ENCODE data around the gene TMEM178B. TPM values are rescaled to one million over a fixed set of nuclear protein-coding genes. Genes with fewer than 3 reads are reported as not detected.

The TMEM178B gene
- total and polyA plus RNA-seq, 12 donors: 1.2 to 54.6 (median 25.7) TPM

GRCh38 chr7:141071260-141071854 is 2.5 kb upstream of the TMEM178B start:
- H3K36me3 ChIP-seq: no peaks in the 10 kb centered on the region
- peak in 4 of 9 donors; percentile 24 to 40 (median 36) for TF ChIP-seq CTCF (IDR thresholded peaks at IDR 0.05)
- peak; percentile 37 to 40 for DNase-seq
- peak overlapping the region; percentile 16 to 67 (median 60) for H3K4me3 ChIP-seq
- WGBS, 2 donors: 1 to 2% methylated on average over 30 of the region's 30 CpGs
- peaks cover 0 to 74% (median 50%) of the 10 kb centered on the region in 7 donors for H3K27me3 ChIP-seq
- H3K9me3 ChIP-seq: no peaks in the 10 kb centered on the region
- ATAC-seq: peak in 7 of 8 donors; percentile 2 to 63 (median 32)
- intact Hi-C loops (cut with DNase I): loop anchor here in 5 of 10 donors (5.0 to 10.0 kb wide), 4 partner anchors 143 to 463 kb away; no protein-coding TSS in a partner anchor
- H3K4me1 ChIP-seq: peaks cover 0 to 40% (median 33%) of the 10 kb centered on the region in 9 donors
- peak overlapping the region in 3 of 10 donors; percentile 60 to 66 (median 60) for H3K27ac ChIP-seq

DNA sequence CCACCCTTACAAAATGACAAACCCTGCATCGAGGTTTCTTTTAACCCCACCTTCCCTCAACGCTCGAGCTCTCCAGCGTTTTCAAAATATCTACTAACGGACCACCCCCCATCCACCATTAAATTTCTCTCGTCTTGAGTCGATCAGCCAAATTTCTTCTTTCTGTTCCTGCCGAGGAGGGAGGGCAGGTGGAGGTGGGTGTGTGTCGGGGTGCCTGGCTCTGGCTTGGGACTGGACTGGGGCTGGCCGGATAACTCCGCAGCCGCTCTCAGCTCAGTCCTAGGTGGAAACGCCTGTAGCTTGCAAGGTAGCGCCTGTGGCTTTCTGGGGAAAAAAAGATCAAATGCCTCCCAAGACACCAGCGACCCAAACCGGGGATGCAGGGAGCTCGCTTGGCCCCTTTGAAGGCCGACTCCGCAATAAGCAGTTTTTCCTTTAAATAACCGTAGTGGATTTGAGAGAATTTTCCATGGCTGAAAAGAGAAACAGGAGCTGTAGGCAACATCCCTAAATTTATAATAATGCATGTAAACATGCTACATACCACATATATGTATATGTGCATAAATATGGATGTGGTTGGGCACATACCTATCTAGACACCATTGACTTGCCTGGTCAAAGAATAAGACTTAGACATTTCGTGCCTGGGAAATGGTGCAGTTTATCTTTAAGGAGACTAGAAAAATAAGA is 1.9 kb upstream of the TMEM178B start:
- H3K9me3 ChIP-seq: no peaks in the 10 kb centered on the region
- peak in 4 of 8 donors; percentile 36 to 56 (median 46) for ATAC-seq
- H3K4me3 ChIP-seq: peak overlapping the region; percentile 16 to 67 (median 60)
- no peaks in the 10 kb centered on the region for H3K36me3 ChIP-seq
- 3% methylated on average over 21 of the region's 21 CpGs for WGBS, 2 donors
- no peak for DNase-seq
- peaks cover 0 to 80% (median 50%) of the 10 kb centered on the region in 7 donors for H3K27me3 ChIP-seq
- peaks cover 0 to 40% (median 33%) of the 10 kb centered on the region in 9 donors for H3K4me1 ChIP-seq
- intact Hi-C loops (cut with DNase I): loop anchor here in 5 of 10 donors (5.0 to 10.0 kb wide), 4 partner anchors 143 to 463 kb away; no protein-coding TSS in a partner anchor
- peak overlapping the region in 3 of 10 donors; percentile 60 to 66 (median 60) for H3K27ac ChIP-seq
- TF ChIP-seq CTCF (IDR thresholded peaks at IDR 0.05): no peak

GRCh38 chr7:141072548-141073172 is 1.2 kb upstream of the TMEM178B start:
- Histone ChIP-seq H3K27ac (peak overlapping the region in 4 of 10 donors; percentile 45 to 66 (median 60)), H3K4me3 (peak overlapping the region; percentile 16 to 67 (median 60)), H3K27me3 (peaks cover 0 to 87% (median 50%) of the 10 kb centered on the region in 7 donors), H3K9me3 (no peaks in the 10 kb centered on the region), H3K4me1 (peaks cover 0 to 40% (median 33%) of the 10 kb centered on the region in 9 donors), H3K36me3 (no peaks in the 10 kb centered on the region)
- intact Hi-C loops (cut with DNase I): loop anchor here in 5 of 10 donors (5.0 to 10.0 kb wide), 4 partner anchors 142 to 462 kb away; no protein-coding TSS in a partner anchor
- ATAC-seq (peak; percentile 57 to 86 (median 84)), DNase-seq (peak; percentile 51 to 71)
- WGBS, 2 donors: 0% methylated on average over 61 of the region's 61 CpGs
- TF ChIP-seq CTCF (IDR thresholded peaks at IDR 0.05): no peak

GRCh38 chr7:141073173-141073640 is 657 bp upstream of the TMEM178B start:
- H3K27me3 ChIP-seq: peaks cover 0 to 92% (median 50%) of the 10 kb centered on the region in 7 donors
- H3K4me3 ChIP-seq: peak overlapping the region; percentile 16 to 67 (median 60)
- peaks cover 0 to 40% (median 33%) of the 10 kb centered on the region in 9 donors for H3K4me1 ChIP-seq
- no peaks in the 10 kb centered on the region for H3K9me3 ChIP-seq
- no peak for TF ChIP-seq CTCF (IDR thresholded peaks at IDR 0.05)
- ATAC-seq (peak; percentile 81 to 91 (median 87)), DNase-seq (peak; percentile 14 to 52)
- 1% methylated on average over 41 to 60 of the region's 60 CpGs for WGBS, 2 donors
- no peaks in the 10 kb centered on the region for H3K36me3 ChIP-seq
- intact Hi-C loops (cut with DNase I): loop anchor here in 5 of 10 donors (5.0 to 10.0 kb wide), 4 partner anchors 142 to 462 kb away; no protein-coding TSS in a partner anchor
- H3K27ac ChIP-seq: peak overlapping the region in 4 of 10 donors; percentile 45 to 66 (median 60)
